Activated naive CD4-positive, alpha-beta T cell treated with anti-CD3 and anti-CD28 coated beads for 36 hours (primary cell): ENCODE data around the gene INTS15. TPM values are rescaled to one million over a fixed set of nuclear protein-coding genes. Genes with fewer than 3 reads are reported as not detected.

Source experiments
- total RNA-seq, 2 experiments: library from RNA; stranded (reverse); gene quantifications; one replicate each; pipeline ENCODE4 v1.2.3, GENCODE V29; 2021

The INTS15 gene
- total RNA-seq, 2 experiments from 2014 or later: 24.9 to 27.5 TPM

Other genes starting within 250 kb of the INTS15 start
- 10 to 100 TPM in 1 of 2 experiments, 1 to 10 TPM in 1; 8.1 to 14.7 TPM for gene FAM220A, start 241.1 kb upstream of the INTS15 start, total RNA-seq
- 100 to 1,000 TPM; 144 to 145 TPM for gene RAC1, start 215.5 kb upstream of the INTS15 start, total RNA-seq
- gene DAGLB, start 142.1 kb upstream of the INTS15 start, total RNA-seq: 10 to 100 TPM; 13.1 to 13.6 TPM
- gene KDELR2, start 105.9 kb upstream of the INTS15 start, total RNA-seq: 10 to 100 TPM; 57.2 TPM
- gene GRID2IP, start 38.6 kb upstream of the INTS15 start, total RNA-seq: under 1 TPM; 0.10 to 0.12 TPM
- 10 to 100 TPM; 48.1 to 49.4 TPM for gene ZDHHC4, start 12.6 kb upstream of the INTS15 start, total RNA-seq
- under 1 TPM; 0.69 to 0.91 TPM for gene ZNF853, start 25.6 kb downstream of the INTS15 start, total RNA-seq
- gene ZNF316, start 47.3 kb downstream of the INTS15 start, total RNA-seq: 10 to 100 TPM; 15.8 to 17.0 TPM
- gene ZNF12, start 116.9 kb downstream of the INTS15 start, total RNA-seq: 10 to 100 TPM; 12.8 to 13.3 TPM
- not detected for gene RSPH10B2, start 164.1 kb downstream of the INTS15 start, total RNA-seq
- 10 to 100 TPM; 66.1 to 68.6 TPM for gene CCZ1B, start 236.3 kb downstream of the INTS15 start, total RNA-seq